Epithelial cell of prostate (primary cell): ENCODE measurements around the gene CST11.
A peak's percentile ranks its signal among the peaks of the same experiment; 100 is the strongest.

Source experiments
- DNase-seq: peaks from one replicate; pipeline ENCODE4 v3.0.0-alpha.2; 2011; ENCODE audit warnings: low read depth, low spot score
- H3K27ac ChIP-seq: fragments of 450-650 bp; 2 replicates; pipeline ENCODE4 v1.5.1; 2017; ENCODE audit warnings: mild to moderate bottlenecking

Gene CST11

GRCh38 chr20:23455639-23456038 lies 3.0 kb upstream of the CST11 start:
- no peak for DNase-seq
- no peak overlapping the region for H3K27ac ChIP-seq

- no peak for DNase-seq
- H3K27ac ChIP-seq = no peak overlapping the region
Measured at GRCh38 chr20:23454816-23455215, 2.1 kb upstream of the CST11 start.

DNA sequence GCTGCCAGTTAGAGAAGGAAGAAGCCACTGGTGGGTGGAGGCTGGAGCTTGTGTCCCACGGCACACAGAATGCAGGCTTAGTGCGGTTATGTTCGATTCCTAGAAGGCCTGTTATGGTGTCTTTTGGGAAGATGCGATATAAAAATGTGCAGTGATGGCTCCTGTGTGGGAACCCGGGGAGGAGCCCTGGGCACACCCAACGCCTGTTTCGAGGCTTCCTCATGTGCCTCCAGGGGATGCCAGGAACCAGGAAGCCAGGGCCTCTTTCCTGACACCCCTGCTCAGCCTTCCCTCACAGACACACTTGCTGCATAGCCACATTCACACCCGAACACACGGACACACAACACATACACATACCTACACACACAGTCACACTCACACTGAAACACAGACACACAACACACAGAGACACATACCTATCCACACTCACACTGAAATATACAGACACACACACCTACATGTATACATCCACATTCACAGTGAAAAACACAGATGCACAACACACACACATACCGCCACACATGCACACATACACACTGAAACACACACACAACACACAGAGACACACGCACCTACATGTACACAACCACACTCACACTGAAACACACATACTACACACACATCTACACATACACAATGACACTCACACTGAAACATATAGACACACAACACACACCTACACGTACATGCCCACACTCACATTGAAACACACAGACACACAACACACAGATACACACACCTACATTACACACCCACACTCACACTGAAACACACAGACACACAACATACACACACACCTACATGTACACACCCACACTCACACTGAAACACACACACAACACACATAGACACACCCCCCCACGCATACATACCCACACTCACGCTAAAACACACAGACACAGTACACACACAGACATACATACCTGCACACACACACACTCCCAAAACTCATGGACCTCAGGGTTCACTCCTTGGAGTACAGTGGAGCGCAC lies 1.2 kb upstream of the CST11 start:
- no peak for DNase-seq
- H3K27ac ChIP-seq = no peak overlapping the region

DNA sequence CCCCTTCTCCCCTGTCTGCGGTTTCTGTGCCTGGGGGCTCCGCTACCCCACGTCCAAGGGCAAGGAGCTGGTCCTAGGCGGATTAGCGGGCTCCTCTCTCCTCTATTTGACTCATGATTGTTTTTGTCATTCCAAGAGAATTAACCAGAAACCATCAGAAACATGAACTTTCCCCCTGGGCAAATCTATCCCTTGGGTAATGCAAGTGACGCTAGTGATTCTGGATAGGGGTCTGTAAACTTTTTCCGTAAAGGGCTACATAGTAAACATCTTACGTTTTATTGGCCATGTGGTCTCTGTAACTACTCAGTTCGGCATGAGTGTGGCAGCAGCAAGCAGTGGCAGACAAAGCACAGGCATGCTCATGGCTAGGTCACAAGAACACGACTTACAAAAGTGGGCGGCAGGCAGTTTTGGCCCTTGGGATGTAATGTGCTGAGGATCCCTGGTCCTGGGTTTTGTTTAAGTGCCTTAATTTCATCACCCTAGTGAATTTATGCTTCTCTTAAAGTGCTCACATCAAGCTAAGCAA lies 654 bp downstream of the CST11 start:
- no peak for DNase-seq
- H3K27ac ChIP-seq = no peak overlapping the region

- H3K27ac ChIP-seq = no peak overlapping the region
- DNase-seq = no peak
Measured at GRCh38 chr20:23450877-23451276, 1.8 kb downstream of the CST11 start.

DNA sequence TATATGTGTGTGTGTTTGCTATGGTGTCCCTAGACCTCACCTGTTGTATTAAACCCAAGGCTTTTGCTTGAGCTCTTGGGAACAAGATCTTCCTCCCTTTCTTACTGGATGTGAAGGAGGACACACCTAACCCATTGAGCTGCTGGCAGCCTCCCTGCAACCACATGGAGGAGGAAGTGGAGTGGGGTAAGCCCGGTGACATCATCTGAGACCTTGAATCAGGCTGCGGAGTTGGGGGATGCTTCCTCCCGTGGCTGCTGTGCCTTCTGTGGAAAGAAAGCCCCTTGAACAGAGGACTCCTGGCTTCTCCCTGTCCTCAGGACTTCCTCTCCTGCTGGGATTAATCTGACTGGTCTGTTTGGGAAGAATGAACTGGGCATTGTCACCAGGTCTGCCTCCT lies 3.3 kb downstream of the CST11 start:
- peak; percentile 12 for DNase-seq
- no peak overlapping the region for H3K27ac ChIP-seq

DNA sequence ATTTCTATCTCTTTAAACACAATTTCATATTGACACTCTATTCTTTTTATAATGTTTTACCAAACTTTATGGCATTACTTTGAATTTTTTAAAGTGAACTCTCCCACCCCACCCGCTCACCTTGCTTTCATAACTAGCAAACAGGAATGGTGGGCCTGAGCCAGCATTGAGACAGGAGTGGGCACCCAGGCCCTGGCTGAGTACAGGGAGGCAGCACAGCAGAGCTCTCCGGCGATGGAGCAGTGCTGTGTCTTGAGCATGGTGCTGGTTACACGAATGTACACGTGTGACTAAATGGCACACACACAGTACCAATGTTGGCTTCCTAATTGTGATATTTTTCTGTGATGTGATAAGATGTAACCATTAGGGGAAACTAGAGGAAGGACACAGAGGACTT lies 4.5 kb downstream of the CST11 start:
- DNase-seq = no peak
- no peak overlapping the region for H3K27ac ChIP-seq

DNA sequence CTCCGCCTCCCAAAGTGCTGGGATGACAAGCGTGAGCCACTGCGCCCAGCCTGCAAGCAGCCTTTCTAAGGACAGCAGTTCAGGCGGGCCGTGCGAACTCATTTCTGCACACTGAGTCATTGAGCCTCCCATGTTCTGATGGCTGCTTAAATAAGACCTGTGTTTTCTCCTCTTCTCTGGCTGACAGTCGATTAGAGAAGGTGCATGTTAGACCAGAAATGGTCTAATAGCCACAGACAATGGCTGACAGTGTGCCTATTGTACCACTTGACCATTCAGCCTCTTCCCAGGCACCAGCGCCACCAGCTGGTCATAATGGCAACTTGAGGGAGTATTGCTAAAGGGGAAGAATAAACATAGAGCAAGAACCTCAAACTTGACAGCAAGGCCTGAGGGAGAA lies 6.2 kb downstream of the CST11 start:
- H3K27ac ChIP-seq = peak overlapping the region; percentile 14
- no peak for DNase-seq

GRCh38 chr20:23445596-23446217 lies 7.0 kb downstream of the CST11 start:
- H3K27ac ChIP-seq = peak overlapping the region; percentile 14
- DNase-seq = peak; percentile 50

DNA sequence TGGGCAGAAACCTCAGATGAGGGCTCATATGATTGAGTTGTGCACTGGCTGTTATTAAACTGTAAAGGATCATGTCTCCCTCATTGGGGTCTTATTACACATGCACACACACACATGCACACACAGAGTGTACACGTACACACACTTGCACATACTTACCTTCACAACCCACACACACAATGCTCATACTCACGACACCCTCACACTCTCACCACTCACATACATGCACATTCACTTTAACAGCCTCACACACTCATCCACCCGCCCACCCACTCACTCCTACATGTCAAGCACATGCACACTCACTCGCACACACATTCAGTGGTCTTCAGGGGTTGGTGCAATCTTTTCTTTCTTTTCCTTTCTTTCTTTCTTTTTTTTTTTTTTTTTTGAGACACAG lies 7.8 kb downstream of the CST11 start:
- no peak overlapping the region for H3K27ac ChIP-seq
- no peak for DNase-seq

- no peak for DNase-seq
- no peak overlapping the region for H3K27ac ChIP-seq
Measured at GRCh38 chr20:23442436-23442835, 10.2 kb downstream of the CST11 start.

DNA sequence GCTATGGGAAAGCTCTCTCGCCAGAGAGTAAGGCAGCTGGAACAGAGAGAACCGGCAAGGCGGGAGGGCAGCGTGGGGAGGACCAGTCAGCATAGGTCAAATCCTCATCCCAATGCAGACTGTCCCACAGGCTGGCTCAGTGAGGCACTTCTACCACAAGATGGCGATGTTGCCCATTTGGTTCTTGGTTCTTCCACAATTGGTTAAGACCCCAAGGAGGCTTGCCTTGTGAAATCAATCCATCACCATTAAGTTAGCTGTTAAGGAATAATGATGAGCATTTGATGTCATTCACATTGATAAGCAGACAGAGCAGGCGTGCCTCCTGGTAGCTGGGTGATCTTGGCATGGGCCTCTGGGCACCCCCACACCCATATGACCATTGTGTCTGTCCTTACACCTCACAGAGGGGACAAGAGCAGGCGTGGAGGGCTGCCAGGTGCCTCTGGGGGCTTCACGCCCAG lies 10.8 kb downstream of the CST11 start:
- H3K27ac ChIP-seq = no peak overlapping the region
- DNase-seq = no peak

GRCh38 chr20:23440004-23440403 lies 12.7 kb downstream of the CST11 start:
- no peak overlapping the region for H3K27ac ChIP-seq
- DNase-seq = no peak

- no peak for DNase-seq
- H3K27ac ChIP-seq = no peak overlapping the region
Measured at GRCh38 chr20:23438661-23439060, 14.0 kb downstream of the CST11 start.

DNA sequence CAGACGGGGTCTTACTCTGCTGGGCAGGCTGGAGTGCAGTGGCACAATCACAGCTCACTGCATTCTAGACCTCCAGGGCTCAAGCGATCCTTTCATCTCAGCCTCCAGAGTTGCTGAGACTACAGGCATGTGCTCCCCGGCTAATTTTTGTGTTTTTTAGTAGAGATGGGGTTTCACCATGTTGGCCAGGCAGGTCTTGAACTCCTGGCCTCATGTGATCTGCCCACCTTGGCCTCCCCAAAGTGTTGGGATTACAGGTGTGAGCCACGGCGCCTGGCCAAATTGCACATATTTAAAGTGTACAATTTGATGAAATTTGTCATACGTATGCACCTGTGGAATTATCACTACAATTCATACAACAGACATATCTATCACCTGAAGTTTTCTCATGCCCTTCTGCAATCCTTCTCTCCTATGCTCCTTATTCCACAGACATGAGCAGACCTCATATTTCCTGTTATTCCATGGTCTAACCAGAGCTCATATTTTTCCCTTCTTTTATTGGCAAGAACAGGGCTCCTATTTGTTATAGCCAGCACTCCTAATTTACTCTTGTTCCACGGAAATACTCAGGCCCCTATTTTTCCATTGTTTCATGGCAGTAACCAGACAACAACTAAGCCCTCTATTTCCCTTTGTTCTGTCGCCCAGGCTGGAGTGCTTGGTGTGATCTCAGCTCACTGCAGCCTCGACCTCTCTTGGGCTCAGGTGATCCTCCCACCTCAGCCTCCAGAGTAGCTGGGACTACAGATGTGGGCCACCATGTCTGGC lies 15.4 kb downstream of the CST11 start:
- DNase-seq = no peak
- H3K27ac ChIP-seq = no peak overlapping the region

DNA sequence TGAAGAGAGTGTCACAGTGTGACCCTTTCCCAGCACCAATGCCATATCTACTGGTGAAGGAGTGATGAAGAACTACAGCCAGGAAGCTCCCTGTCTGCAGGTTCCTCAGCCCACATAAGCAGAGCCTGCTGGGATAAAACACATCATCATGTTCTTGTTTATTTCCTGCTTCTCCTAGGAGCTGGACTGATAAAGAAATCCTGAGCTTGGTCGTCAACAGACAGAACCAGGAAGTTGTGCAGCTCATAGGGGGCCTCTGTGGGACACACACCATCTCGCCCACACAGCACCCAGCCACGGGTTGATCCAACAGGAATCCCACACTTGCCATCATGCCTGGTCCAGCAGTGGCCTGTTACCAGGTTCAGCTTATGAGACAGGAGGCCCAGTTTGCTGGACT lies 16.0 kb downstream of the CST11 start:
- H3K27ac ChIP-seq = no peak overlapping the region
- DNase-seq = no peak

GRCh38 chr20:23435626-23436539 lies 16.8 kb downstream of the CST11 start:
- no peak for DNase-seq
- no peak overlapping the region for H3K27ac ChIP-seq

DNA sequence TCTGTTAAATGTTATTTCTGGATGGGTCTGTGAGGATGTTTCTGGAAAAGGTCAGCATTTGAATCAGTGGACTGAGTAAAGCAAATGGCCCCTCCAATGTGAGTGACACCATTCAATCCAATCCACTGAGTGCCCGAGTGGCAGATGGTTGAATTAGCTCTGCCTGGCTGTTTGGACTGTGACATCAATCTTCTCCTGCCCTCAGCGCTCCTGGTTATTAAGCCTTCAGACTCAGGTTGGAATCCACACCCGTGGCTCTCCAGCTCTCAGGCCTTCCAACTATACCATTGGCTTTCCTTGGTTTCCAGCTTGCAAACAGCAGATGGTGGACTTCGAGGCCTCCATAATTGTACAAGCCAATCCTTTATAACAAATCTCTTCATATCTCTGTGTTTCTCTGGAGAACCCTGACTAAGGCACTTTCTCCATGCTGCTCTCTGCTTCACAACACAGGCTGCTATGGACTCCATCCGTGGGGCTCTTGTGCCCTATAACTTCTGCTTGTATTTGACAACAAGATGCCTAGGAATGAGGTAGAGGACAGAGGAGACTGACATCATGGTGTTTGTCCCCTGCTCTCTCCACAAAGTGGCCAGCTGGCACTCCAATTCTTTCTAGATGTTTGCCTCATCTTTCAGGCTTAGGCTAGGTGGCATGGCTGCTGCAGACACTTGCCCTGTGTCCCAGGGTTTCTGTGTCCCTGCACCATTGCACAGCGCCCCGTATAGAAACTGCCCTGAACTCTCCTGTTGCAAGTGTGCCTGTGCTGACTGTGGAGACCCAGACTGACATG lies 18.0 kb downstream of the CST11 start:
- H3K27ac ChIP-seq = no peak overlapping the region
- no peak for DNase-seq

GRCh38 chr20:23433628-23434027 lies 19.0 kb downstream of the CST11 start:
- DNase-seq = no peak
- H3K27ac ChIP-seq = no peak overlapping the region
